ENCODE data around the gene APC. TPM values are rescaled to one million over a fixed set of nuclear protein-coding genes. Genes with fewer than 3 reads are reported as not detected.
"Not testable (repeated sequence)": the region's sequence is repeated elsewhere in the genome, so short reads cannot be mapped to it uniquely, and the experiment has no call there.

APC gene
- total and polyA plus RNA-seq, 4 donors, result 4.8 to 36.2 (median 24.4) TPM

DNA sequence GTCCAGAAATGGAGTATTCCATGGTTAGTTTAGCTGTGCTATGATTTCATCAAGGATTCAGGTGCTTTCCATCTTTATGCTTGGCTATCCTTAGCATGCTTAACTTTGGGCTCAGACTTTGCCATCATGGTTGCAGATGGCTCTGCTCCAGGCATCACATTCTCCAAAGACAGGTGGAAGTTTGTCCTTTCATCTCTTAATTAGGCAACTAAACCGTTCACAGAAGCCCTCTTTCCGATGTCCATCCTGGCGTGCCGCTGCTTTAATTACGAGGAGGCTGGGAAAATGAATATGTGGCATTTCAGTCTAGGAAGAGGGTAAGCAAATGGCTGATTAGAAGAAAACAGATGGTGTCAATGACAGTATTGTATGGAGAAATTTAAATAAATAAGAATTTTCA is 24.5 kb upstream of the APC start:
- 97% methylated on average over 5 of the region's 5 CpGs for WGBS

DNA sequence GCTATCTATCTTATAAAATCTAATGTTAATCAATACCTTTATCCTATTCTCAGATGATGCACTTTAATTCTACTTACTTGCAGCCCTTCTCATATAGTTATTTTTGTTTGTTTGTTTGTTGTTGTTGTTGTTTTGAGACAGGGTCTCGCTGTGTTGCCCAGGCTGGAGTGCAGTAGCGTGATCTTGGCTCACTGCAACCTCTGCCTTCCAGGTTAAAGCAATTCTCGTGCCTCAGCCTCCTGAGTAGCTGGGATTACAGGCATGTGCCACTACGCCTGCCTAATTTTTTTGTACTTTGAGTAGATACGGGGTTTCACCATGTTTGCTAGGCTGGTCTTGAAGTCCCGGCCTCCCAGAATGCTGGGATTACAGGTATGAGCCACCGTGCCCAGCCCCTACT is 20.8 kb upstream of the APC start:
- not testable (repeated sequence) for H3K9me3 ChIP-seq (ENCODE audit: control insufficient read depth in 4 of 4, low read length in 3 of 4); H3K27me3 ChIP-seq (ENCODE audit: control insufficient read depth in 4 of 4, insufficient read depth in 4 of 4, low read length in 3 of 4); H3K36me3 ChIP-seq (ENCODE audit: control insufficient read depth in 4 of 4, insufficient read depth in 3 of 4, low read depth in 1 of 4, low read length in 3 of 4); H3K4me1 ChIP-seq (ENCODE audit: control insufficient read depth in 4 of 4, insufficient read depth in 4 of 4, low read length in 3 of 4); H3K4me3 ChIP-seq (ENCODE audit: low read depth in 1 of 3, low read length in 3 of 3); DNase-seq (ENCODE audit: low spot score); H3K9ac ChIP-seq (ENCODE audit: low read depth in 1 of 2, low read length in 2 of 2); H3K27ac ChIP-seq (ENCODE audit: low read depth in 1 of 2, low read length in 2 of 2)
- 97% methylated on average over 7 of the region's 7 CpGs for WGBS

More for the DNA sequence above, 24.5 kb upstream of the APC start:
- no peaks in the 10 kb centered on the region for H3K27me3 ChIP-seq (ENCODE audit: control insufficient read depth in 4 of 4, insufficient read depth in 4 of 4, low read length in 3 of 4)
- no peak overlapping the region for H3K9ac ChIP-seq (ENCODE audit: low read depth in 1 of 2, low read length in 2 of 2)
- DNase-seq (ENCODE audit: low spot score), result no peak
- H3K9me3 ChIP-seq (ENCODE audit: control insufficient read depth in 4 of 4, low read length in 3 of 4), result peaks cover 0 to 1% (median 0%) of the 10 kb centered on the region in 4 donors
- no peaks in the 10 kb centered on the region for H3K36me3 ChIP-seq (ENCODE audit: control insufficient read depth in 4 of 4, insufficient read depth in 3 of 4, low read depth in 1 of 4, low read length in 3 of 4)
- no peak overlapping the region for H3K4me3 ChIP-seq (ENCODE audit: low read depth in 1 of 3, low read length in 3 of 3)
- TF ChIP-seq, protein P1, sequence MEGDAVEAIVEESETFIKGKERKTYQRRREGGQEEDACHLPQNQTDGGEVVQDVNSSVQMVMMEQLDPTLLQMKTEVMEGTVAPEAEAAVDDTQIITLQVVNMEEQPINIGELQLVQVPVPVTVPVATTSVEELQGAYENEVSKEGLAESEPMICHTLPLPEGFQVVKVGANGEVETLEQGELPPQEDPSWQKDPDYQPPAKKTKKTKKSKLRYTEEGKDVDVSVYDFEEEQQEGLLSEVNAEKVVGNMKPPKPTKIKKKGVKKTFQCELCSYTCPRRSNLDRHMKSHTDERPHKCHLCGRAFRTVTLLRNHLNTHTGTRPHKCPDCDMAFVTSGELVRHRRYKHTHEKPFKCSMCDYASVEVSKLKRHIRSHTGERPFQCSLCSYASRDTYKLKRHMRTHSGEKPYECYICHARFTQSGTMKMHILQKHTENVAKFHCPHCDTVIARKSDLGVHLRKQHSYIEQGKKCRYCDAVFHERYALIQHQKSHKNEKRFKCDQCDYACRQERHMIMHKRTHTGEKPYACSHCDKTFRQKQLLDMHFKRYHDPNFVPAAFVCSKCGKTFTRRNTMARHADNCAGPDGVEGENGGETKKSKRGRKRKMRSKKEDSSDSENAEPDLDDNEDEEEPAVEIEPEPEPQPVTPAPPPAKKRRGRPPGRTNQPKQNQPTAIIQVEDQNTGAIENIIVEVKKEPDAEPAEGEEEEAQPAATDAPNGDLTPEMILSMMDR (IDR thresholded peaks at IDR 0.05; ENCODE audit: low read depth, low read length, missing input control), result no peak
- TF ChIP-seq NR2F2 (IDR thresholded peaks at IDR 0.05) (no peak), EGR1 (IDR thresholded peaks at IDR 0.05; ENCODE audit: low read depth in 2 of 2) (no peak), JUND (IDR thresholded peaks at IDR 0.05) (no peak)
- peaks cover 0 to 8% (median 4%) of the 10 kb centered on the region in 4 donors for H3K4me1 ChIP-seq (ENCODE audit: control insufficient read depth in 4 of 4, insufficient read depth in 4 of 4, low read length in 3 of 4)
- H3K27ac ChIP-seq (ENCODE audit: low read depth in 1 of 2, low read length in 2 of 2), result no peak overlapping the region

- 72% methylated on average over 1 of the region's 1 CpG for WGBS
- H3K9me3 ChIP-seq (ENCODE audit: control insufficient read depth in 4 of 4, low read length in 3 of 4), result no peaks in the 10 kb centered on the region
- no peaks in the 10 kb centered on the region for H3K27me3 ChIP-seq (ENCODE audit: control insufficient read depth in 4 of 4, insufficient read depth in 4 of 4, low read length in 3 of 4)
- H3K27ac ChIP-seq (ENCODE audit: low read depth in 1 of 2, low read length in 2 of 2), result no peak overlapping the region
- H3K9ac ChIP-seq (ENCODE audit: low read depth in 1 of 2, low read length in 2 of 2), result no peak overlapping the region
- no peak for DNase-seq (ENCODE audit: low spot score)
- TF ChIP-seq SP1 (IDR thresholded peaks at IDR 0.05), result no peak
- TF ChIP-seq FOXA1 (IDR thresholded peaks at IDR 0.05), result no peak
- no peak for TF ChIP-seq MAX (IDR thresholded peaks at IDR 0.05)
- no peak for TF ChIP-seq REST (IDR thresholded peaks at IDR 0.05)
- no peak for TF ChIP-seq JUND (IDR thresholded peaks at IDR 0.05)
- TF ChIP-seq TAF1 (conservative IDR thresholded peaks at IDR 0.05), result no peak
- TF ChIP-seq RAD21 (IDR thresholded peaks at IDR 0.05), result no peak
- no peak overlapping the region for H3K4me3 ChIP-seq (ENCODE audit: low read depth in 1 of 3, low read length in 3 of 3)
- H3K4me1 ChIP-seq (ENCODE audit: control insufficient read depth in 4 of 4, insufficient read depth in 4 of 4, low read length in 3 of 4), result peaks cover 0 to 2% (median 0%) of the 10 kb centered on the region in 4 donors
- no peaks in the 10 kb centered on the region for H3K36me3 ChIP-seq (ENCODE audit: control insufficient read depth in 4 of 4, insufficient read depth in 3 of 4, low read depth in 1 of 4, low read length in 3 of 4)
Observed at GRCh38 chr5:112717506-112718082, 20.1 kb upstream of the APC start.

Data from liver (tissue), 9 donors.